SKM-1 treated with dmso at 0.1 percent for 144 hours (cell line): ENCODE results near the gene CNTLN.
"Not testable (repeated sequence)": the region's sequence is repeated elsewhere in the genome, so short reads cannot be mapped to it uniquely, and the experiment has no call there.

Experiments
- DNase-seq: peaks from one replicate; lab custom pipeline; 2025; ENCODE audit not compliant: unreplicated experiment; lab: John Stamatoyannopoulos, UW

Gene CNTLN

DNA sequence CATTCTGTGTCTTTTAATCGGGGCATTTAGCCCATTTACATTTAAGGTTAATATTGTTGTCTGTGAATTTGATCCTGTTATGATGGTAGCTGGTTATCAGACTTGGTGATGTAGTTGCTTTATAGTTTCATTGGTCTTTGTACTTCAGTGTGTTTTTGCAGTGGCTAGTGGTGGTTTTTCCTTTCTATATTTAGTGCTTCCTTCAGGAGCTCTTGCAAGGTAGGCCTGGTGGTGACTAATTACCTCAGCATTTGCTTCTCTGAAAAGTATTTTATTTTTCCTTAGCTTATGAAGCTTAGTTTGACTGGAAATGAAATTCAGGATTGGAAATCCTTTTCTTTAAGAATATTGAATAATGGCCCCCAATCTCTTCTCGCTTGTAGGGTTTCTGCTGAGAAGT is 156.9 kb downstream of the CNTLN start:
- DNase-seq, result no peak

DNA sequence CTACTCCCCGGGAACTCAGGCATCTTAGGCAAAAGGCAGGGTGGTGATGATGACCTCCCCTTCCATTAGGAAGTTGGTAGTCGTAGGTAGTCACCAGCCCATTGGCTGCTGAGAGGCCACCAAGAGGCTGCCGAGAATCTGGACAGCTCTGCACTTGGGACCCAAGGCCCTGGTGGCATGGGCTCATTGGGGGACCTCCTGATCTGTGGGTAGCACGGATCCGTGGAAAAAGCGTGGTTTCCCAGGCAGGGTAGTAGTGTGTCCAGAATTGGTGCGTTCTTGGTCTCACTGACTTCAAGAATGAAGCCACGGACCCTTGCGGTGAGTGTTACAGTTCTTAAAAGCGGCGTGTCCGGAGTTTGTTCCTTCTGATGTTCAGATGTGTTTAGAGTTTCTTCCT is 158.8 kb downstream of the CNTLN start:
- no peak for DNase-seq

DNA sequence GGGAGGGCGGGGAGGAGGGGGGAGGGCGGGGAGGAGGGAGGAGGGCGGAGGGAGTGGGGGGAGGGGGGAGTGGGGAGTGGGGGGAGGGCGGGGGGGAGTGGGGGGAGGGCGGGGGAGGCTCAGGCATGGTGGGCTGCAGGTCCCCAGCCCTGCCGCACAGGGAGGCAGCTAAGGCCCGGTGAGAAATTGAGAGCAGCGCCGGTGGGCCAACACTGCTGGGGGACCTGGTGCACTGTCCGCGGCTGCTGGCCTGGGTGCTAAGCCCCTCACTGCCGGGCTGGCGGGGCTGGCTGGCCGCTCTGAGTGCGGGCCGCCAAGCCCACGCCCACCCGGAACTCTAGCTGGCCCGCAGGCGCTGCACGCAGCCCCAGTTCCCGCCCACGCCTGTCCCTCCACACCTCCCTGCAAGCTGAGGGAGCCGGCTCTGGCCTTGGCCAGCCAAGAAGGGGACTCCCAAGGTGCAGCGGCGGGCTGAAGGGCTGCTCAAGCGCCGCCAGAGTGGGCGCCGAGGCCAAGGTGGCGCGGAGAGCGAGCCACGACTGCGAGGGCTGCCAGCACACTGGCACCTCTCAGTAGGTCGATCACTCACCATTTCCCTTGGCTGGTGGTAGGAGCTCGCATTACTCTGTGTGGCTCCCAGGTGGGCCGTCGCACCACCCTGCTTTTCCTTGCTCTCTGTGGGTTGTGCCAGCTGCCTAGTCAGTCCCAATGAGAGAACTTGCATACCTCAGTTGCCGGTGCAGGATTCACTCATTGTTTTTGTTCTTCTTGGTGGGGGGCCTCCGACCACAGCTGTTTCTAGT is 160.2 kb downstream of the CNTLN start:
- no peak for DNase-seq

DNA sequence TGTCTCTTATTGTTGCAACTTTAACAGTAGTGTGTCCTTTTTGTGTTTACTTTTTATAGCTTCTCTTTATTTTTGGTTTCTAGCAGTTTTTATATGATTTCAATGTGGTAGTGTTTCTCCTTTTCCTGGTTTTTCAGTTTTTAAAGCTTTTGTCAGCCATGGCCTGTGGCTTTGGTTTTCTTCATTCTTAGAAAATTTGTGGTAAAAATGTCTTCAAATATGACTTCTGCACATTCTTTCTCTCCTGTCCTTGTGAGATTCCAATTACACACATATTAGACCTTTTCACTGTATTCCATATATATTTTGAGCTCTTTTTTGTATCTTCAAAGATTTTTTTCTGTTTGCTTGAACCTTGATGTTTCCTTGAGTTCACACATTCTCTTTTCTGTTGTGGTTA is 180.5 kb downstream of the CNTLN start:
- DNase-seq, result no peak

DNA sequence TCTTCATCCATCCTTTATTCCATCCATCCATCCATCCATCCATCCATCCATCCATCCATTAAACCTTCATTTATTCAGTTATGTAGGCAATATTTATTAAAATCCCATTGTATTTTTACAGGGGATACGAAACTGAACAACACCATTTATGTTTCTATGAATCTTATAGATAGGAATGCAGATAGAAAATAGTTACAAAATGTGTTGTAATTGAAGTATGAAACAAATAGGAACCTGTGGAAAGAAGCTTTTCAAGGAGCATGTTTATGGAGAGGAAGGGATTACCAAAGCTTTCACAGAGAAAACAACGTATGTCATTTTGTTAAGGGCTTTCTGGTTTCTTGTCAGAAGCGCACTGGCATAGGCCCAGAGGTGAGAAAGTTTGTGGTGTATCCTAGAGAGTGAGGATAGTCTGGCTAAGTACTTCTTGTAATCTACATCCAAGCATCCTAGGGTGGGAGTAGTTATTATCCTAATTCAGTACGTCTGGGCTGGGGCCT is 184.0 kb downstream of the CNTLN start:
- no peak for DNase-seq

DNA sequence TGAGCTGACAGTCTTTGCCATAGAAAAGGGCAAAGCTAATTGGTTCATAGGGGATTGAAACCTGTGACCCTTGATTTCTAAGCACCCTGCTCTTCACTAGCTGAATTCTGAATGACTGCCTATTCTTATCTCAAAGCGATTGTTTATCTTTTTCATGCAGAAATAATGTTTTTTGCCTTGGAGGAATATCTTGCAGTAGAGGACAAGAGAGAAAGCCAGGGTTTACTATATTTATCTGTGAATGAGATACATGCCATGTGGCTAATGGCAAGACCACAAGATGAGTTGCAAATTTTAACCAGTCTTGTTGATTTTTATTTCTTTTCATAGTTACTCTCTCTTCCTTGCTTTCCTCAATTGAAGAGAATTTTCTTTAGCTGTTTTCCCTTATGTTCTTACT is 185.0 kb downstream of the CNTLN start:
- DNase-seq, result no peak

DNA sequence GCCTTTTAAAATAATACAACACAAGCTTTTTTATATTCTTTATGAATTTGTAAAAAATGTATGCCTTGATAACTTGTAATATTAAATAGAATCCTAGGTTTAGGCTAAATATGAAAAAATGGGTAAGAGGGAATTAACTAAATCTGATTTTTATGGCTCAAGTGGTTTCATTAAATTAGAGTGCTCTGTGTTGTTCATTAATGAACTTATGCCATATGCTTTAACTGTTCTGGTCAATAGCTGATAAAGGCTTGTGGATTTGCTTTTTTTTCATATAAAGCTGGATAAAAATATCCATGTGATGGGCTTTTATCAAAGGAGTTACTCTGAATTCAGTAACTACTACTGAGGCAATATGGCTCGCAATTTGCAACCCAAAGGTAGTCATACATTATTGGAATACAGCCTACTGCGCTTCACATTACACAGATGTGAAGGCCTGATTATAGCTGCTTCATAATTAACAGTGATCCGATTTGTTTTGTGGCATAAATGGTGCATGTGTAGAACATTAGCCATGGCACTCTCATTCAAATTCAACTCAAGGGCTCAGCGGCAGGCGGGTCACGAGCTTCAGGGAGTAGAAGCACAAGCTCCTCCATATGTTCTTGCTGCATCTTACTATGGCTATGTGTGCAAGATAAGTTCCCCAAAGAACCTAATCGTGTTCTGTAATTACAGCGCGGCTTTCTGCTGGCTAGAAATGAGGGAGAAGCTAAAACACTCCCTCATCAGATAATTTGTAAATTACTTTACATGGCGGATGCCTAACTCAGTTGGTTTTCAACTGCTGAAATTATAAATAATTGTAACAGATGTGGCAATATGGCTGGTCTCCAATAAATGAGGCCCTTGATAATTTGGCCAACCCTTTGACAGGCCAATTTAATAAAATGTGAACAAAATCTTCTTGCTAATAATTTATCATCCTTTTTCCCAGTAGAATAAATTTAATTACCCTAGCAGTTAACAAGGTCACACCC is 188.3 kb downstream of the CNTLN start:
- no peak for DNase-seq

DNA sequence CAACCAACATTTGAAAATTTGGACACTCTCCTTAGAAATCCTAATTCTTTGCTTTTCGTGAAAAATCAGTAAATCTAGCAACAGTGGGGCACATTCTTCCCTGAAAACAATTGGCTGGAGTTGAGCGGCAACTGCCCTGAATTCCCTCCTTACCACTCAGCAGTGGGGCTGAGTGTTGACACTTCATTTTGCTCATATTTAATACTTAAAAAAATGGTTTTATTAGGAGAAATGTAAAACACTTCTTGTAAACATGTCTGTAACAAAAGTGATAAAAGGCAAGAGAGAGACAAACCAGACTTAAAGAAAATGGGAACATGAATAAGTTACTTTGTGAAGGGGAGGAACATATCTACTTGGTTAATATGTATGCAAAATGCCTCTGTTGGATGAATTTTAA is 193.5 kb downstream of the CNTLN start:
- no peak for DNase-seq

DNA sequence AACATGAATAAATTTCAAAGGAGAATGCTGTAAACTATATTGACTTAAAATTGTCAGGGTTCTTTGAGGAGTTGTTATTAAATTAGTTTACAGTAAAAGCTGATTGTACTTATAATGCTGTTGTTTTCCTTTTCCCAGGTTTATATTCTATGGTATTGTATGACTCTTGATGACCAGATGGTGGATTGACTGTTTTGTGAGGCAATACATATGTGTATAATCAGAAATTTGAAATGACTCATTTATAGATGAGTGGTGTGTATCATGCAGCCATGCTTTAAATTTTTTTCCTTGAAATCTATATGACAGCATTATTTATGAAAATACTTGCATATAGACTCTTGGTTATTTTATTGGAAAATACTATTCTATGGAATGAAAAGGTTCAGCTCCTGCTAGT is 195.3 kb downstream of the CNTLN start:
- DNase-seq, result no peak

DNA sequence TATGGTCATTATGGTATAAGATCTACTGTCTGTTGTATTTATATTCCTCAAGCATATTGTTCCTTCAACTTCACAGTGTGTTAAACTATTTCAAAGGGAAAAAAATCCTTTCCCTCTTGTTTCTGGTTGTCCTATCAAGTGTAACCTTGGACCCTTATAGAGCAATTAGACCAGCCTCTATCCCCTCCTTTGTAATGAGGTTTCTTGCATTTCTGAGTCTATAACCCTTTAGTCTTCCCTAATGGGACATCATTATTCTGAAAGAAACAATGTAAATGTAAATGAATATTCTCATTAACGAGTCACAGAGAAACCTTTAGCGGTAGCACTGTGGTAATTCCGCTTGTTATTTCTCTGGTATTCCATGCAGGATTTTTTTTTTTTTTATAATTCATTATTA is 197.3 kb downstream of the CNTLN start:
- no peak for DNase-seq

DNA sequence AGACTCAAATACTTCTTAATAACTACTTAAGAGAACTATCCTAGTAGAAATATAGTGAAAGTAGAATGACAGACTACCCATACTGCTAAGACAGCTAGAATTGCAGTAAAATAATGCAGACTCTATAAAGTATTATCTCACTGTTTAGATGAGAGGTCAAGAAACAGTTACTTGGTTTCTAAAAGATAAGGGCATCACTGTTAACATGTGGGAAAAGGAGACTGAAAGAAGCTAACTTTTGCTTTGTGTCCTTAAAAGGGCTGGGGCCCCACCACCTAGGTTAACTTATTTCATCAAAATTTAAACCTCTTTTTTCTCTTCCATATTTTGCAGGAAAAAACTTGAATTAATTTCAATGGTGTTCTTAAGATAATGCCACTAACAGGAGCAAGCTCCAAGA is 204.3 kb downstream of the CNTLN start:
- DNase-seq, result no peak

DNA sequence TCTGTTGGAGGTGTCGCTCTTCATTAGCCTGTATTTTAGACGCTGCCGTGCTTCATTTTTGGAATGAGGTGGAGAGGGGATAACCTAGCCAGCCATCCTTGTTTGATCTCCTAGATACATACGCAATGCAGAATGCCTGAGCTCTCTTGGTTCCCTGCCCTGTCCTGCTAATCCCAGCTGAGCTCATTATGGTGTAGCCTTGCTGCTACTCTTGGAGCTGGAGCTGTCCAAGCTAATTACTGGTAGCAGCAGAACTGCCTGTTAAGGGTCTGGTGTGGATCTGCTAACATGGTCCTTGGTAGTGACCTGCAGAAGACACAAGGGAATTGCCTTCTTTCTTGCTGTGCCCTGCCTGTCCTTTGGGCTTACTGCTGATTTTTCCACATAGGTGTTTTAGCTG is 207.9 kb downstream of the CNTLN start:
- no peak for DNase-seq

DNA sequence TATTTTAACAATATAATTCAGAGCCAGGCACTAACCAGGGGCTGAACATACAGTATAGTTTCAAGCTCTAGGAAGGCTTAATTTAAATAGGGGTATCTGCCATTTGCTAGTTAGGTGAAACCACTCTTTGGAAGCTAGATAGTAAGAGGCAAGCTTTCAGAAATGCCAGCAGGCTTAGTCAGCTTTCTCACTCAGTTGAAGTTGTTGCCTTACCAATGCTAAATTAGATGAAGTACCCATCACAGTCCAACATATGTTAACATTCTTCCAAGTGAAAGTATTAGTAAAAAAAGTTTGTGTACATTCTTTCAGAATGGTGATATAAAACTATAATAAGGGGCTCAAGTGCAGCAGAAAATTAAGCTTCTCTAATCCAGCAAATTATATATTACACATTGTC is 215.0 kb downstream of the CNTLN start:
- no peak for DNase-seq

DNA sequence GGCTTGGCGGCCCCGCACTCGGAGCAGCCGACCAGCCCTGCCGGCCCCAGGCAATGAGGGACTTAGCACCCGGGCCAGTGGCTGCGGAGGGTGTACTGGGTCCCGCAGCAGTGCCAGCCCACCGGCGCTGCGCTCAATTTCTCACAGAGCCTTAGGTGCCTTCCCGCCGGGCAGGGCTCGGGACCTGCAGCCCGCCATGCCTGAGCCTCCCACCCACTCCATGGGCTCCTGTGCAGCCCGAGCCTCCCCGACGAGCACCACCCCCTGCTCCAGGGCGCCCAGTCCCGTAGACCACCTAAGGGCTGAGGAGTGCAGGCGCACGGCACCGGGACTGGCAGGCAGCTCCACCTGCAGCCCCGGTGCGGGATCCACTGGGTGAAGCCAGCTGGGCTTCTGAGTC is 219.2 kb downstream of the CNTLN start:
- DNase-seq, result not testable (repeated sequence)

DNA sequence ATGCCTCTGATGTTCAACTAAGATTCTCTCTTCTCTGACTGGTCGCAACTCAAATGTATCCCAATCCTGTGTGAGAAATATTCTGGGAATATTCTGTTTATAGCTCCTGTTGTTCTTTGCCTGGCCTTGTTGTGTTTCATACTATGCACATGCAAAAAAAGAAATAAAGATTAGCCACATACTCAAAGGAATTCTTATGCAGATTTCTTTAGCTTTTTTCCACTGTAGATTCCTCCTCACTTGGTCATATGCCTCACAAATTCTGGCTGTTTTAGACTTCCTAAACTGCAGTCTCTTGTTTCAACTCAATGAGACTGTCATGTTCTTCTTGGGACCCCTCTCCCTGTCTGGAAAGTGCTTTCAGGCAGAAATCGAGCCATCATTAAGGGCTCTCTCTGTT is 226.5 kb downstream of the CNTLN start:
- no peak for DNase-seq

DNA sequence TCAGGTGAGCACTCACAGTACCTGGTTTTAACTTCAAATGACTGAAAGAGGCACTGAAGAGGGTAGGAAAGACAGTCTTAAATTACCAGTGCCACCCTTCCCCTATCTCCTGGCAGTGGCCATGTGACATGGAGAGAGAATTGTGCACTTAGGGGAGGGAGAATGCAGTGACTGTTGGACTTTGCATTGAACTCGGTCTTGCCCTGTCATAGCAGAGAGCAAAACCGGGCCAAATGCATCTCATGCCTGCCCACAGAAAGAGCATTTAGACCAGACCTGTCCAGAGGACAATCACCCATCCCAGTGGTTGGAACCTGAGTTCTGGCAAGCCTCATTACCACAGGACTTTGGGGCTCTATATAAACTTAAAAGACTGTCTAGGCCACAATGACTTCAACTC is 232.2 kb downstream of the CNTLN start:
- DNase-seq, result no peak

DNA sequence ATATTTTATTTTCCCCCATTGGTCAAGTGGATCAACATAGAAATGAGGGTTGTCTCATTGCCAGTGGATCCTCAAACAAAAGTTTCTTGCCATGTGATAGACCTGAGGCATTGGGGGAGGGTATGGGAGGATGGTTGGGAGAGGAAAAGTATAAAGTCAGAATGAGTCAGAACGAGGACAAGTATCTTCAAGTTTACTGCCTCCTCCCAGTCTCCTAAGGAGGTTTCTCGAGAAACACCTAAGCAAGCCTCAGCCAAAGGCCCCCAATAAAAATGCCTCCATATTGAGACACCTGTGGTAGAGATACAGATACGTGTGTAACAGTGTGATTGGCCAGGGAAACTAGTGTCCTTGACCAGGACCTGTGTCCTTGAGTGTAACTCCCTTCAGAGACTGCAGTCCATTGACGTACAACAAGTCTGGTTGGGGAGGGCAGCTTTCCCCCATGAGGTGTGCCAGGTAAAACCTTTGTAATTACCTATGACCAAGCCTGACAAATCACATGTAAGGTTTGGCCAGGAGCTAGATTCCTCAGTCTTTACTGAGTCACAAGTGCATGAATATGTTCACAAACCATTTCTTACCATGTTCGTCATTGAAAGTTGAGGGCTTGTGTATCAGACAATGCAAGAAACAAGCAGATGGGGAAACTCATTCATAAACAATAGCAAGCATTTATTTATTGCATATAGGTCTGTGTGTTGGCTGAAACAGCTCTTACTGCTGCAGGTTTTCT is 245.5 kb downstream of the CNTLN start:
- no peak for DNase-seq

DNA sequence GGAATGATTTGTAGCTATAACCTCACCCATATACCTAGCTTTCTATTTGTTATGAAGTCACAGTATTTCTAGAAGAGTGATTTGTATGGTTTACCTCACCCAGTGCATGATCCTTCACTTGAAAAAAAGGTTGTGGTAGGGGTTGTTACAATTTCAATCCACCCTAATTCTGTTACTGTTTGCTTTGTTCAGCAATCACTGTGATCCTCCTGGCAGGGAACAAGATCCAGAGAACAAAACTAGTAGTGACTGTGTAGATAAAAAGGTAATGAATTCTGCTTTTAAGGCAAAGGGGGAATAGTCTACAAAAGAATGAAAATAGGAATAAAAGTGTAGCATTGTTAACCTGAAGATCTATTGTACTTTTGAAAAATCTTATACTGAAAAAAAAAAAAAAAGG is 252.7 kb downstream of the CNTLN start:
- no peak for DNase-seq

DNA sequence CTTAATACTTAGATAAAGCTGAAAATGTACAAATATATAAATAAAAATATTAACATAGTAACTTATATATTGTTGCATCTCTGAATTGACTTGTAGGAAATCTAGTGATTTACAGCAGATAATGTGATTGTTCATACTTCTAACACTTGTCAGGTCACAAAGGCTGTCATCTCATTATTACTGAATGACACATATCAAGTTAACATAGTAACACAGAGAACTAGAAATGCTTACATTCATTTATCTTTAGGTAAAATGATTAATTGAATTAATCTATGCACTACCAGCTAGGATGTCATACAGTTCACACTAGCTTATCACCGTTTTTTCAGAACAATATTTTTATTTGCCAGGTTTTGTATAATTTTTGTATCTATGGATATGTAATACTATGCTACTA is 254.2 kb downstream of the CNTLN start:
- no peak for DNase-seq

DNA sequence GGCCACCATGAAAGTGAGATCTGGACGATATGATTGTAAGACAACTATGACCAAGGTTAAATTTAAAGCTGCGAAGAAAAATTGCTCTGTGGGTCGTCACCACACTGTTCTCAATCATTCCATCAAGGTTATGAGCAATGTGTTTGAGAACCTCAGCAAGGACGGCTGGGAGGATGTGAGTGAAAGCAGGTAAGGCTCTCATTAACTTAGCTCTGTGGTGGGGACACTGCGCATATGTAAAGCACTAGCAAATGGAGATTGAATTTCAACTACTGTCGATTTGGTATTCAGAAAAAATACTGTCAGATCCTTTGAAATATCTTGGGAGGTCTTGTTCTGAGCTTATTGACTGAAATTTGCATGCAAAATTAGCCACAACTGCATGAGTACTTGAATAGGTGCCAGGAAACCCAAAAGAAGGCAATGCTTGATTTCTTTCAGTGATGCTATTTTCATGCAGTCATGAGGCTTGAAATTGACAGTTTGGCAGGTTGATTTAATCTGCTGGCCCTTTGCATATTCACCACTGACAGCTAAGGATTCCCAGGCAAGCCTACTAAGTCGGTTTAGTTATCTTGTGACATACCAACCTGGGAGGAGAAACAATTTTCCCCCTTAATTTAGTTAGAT is 260.2 kb downstream of the CNTLN start:
- no peak for DNase-seq
